Effector memory CD4-positive, alpha-beta T cell (primary cell): Measurements from ENCODE around the gene MACO1.
"Not testable (repeated sequence)": the region's sequence is repeated elsewhere in the genome, so short reads cannot be mapped to it uniquely, and the experiment has no call there.

Source experiments
- DNase-seq, 3 donors: peaks; one replicate each; pipeline ENCODE4 v3.0.0-alpha.2; 2020
- H3K27ac ChIP-seq: 2 replicates; pipeline ENCODE4 v1.7.0; 2013; ENCODE audit warnings: mild to moderate bottlenecking, low read length, moderate library complexity; ENCODE audit not compliant: insufficient read depth, poor library complexity, severe bottlenecking
- H3K27me3 ChIP-seq: replicated peaks from 2 replicates; pipeline ENCODE4 v1.7.0; 2013; ENCODE audit warnings: mild to moderate bottlenecking, low read length; ENCODE audit not compliant: insufficient read depth, control insufficient read depth, poor library complexity, severe bottlenecking
- H3K36me3 ChIP-seq: 2 replicates; pipeline ENCODE4 v1.7.0; 2013; ENCODE audit warnings: mild to moderate bottlenecking, low read length, moderate library complexity; ENCODE audit not compliant: control insufficient read depth, insufficient read depth
- H3K4me1 ChIP-seq: 2 replicates; pipeline ENCODE4 v1.7.0; 2013; ENCODE audit warnings: low read length, mild to moderate bottlenecking; ENCODE audit not compliant: control insufficient read depth, insufficient read depth, poor library complexity, severe bottlenecking
- H3K4me3 ChIP-seq: 2 replicates; pipeline ENCODE4 v1.7.0; 2013; ENCODE audit warnings: low read length, low read depth, mild to moderate bottlenecking; ENCODE audit not compliant: insufficient read depth, poor library complexity, severe bottlenecking
- H3K9me3 ChIP-seq: 2 replicates; pipeline ENCODE4 v1.7.0; 2013; ENCODE audit warnings: mild to moderate bottlenecking, low read length, moderate library complexity; ENCODE audit not compliant: control insufficient read depth
- total RNA-seq, 3 donors: gene quantifications; one replicate each; lab custom pipeline; 2026; lab: John Stamatoyannopoulos, UW

The MACO1 gene, protein sequence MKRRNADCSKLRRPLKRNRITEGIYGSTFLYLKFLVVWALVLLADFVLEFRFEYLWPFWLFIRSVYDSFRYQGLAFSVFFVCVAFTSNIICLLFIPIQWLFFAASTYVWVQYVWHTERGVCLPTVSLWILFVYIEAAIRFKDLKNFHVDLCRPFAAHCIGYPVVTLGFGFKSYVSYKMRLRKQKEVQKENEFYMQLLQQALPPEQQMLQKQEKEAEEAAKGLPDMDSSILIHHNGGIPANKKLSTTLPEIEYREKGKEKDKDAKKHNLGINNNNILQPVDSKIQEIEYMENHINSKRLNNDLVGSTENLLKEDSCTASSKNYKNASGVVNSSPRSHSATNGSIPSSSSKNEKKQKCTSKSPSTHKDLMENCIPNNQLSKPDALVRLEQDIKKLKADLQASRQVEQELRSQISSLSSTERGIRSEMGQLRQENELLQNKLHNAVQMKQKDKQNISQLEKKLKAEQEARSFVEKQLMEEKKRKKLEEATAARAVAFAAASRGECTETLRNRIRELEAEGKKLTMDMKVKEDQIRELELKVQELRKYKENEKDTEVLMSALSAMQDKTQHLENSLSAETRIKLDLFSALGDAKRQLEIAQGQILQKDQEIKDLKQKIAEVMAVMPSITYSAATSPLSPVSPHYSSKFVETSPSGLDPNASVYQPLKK
- total RNA-seq, result 41.3 to 46.5 (median 45.7) reads per million in 3 donors

DNA sequence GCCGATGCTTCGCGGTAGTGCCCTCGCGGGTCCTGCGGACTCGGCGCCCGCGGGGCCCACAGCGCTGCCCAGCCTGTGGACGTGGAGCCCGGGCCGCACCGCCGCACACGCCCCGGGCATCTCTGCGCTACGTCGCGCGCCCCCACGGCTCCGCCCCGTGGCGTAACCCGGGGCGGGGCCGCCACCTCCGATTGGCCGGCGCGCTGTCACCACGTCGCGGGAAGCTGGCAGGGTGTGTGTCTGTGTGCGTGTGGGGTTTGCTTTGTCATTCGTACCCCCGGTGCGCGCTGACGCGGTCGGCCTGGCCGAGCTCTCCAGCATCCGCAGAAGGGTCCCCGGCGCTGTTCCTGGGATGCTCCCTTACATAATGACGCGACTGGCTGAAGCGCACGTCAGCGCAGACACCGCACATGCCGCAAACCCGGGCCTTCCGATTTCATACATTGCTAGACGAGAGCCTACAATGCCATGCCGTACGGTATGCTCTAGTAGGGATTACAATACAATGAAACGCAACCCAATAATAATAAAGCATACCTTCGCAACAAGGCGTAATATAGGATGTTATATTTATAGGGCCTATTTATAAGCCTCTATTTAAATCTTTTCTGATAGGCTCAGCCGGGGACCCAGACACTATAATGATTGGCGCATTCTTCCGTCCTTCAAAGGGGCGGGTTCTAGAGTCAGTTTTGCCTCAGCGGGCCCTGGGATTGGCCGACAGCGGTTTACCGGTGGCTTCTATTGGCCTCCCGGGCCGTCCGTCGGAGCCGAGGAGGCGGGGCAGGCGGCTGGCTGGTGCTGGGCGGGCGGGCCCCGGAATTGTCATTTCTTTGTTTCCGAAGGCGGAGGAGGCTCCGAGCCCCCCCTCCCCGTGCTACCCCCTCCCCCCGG lies at the start of gene MACO1:
Gene MACO1, plus strand, starts transcription at position 825 of the 894 bp plus-strand sequence. CDS start 202 bp downstream, outside the sequence.
- H3K4me3 ChIP-seq, result peak within 1 kb of the TSS; percentile 81
- no peaks in the 10 kb centered on the region for H3K27me3 ChIP-seq
- peak within 1 kb of the TSS; percentile 98 for H3K27ac ChIP-seq
- H3K9me3 ChIP-seq, result no peaks in the 10 kb centered on the region
- H3K36me3 ChIP-seq, result no peaks in the 10 kb centered on the region
- peaks cover 7% of the 10 kb centered on the region for H3K4me1 ChIP-seq
- DNase-seq, result peak; percentile 92 to 96 (median 95)

DNA sequence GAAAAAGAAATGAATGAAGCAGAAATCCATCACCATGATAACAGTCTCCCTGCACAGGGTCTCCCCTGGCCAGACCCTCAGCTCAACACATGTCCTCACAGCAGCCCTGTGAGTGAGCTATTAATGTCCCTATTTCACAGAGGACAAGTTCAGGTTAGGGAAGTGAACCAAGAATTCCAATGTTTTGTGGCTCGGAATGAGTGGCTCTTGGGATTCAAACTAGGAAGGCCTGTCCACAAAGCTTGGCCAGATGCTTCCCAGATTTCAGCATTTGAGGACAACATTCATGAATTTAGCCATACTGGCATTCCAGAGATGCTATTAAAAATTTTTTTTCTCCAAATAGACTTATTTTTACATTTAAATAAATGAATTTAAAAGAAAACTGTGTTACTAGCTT lies 48.2 kb upstream of the MACO1 start:
- H3K9me3 ChIP-seq, H3K27me3 ChIP-seq, DNase-seq, H3K4me3 ChIP-seq, H3K4me1 ChIP-seq, H3K36me3 ChIP-seq, H3K27ac ChIP-seq: not testable (repeated sequence)

DNA sequence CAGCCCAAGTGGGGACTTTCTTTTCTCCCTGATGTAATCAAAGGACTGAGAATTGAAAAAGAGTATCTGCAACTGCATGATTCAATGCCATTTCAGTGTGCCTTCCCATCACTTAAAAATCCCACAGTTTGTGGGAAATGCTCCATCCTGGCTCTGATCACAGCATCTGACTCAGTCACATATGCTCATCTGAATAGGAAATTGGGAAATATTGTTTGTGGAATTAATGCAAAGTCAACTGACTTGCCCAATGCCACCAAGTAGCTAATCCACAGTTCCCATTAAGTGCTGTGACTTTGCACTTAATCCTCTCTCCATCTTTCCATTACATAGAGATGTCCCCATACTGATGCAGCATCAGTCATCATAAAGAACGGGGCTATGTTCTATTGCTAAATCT lies 47.6 kb upstream of the MACO1 start:
- H3K4me3 ChIP-seq, H3K36me3 ChIP-seq, H3K27ac ChIP-seq, H3K4me1 ChIP-seq, DNase-seq, H3K9me3 ChIP-seq, H3K27me3 ChIP-seq: not testable (repeated sequence)

DNA sequence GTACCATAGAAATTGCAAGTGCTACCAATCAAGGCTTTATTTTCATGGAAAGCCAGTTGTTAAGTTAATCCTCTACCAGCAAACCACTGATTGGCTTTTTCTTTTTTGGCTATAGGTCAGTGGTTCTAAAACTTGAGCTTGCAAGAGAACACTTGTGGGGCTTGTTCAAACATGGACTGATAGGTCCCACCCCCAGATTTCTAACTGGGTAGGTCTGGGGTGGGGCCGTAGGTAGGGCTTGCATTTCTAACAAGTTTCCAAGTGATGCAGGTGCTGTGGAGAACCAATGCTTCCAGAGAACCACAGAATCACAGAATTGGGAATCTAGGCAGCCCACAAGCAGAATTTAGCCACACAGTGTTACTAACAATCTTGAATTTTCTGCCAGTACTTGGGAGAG lies 46.8 kb upstream of the MACO1 start:
- not testable (repeated sequence) for H3K27me3 ChIP-seq, H3K4me1 ChIP-seq, H3K27ac ChIP-seq, DNase-seq, H3K36me3 ChIP-seq, H3K4me3 ChIP-seq, H3K9me3 ChIP-seq

DNA sequence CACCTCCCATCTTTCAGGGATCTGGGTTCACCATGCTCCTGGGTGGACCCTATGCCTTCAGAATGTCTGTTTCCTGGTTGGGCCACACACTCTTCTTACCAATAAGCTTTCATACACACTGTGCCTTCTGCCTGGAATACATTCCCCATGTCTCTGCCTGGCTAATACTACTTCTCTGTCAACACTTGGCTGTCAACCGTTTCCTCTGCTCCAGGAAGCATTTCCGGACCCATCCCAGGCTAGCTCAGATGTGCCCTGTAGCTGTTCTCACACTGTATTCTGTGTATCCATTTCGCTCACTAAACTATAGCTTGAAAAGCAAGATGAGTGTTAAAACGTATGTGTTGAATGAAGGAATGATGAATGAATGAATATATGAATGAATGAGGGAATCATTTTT lies 43.6 kb upstream of the MACO1 start:
- H3K27ac ChIP-seq, DNase-seq, H3K27me3 ChIP-seq, H3K9me3 ChIP-seq, H3K4me3 ChIP-seq, H3K4me1 ChIP-seq, H3K36me3 ChIP-seq: not testable (repeated sequence)

DNA sequence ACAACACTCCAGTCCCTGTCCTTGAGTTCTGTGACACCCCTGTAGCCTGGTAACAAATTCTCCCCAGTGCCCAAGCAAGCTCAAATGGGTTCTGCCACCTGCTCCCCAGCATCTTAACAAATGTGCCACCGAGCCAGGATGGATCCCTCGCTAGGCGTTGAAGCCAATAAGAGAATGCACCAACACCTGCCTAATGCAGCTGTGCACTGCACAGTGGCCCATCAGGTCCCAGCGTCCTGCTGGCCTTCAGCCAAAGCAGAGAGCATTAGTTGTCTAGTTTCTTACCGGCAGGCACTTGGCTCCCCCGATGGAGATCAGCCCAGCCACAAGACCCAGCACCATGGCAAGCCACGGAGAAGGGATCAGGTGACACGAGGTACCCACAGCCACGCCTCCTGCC lies 42.0 kb upstream of the MACO1 start:
- not testable (repeated sequence) for H3K4me1 ChIP-seq, H3K4me3 ChIP-seq, H3K27ac ChIP-seq, H3K36me3 ChIP-seq, H3K27me3 ChIP-seq, H3K9me3 ChIP-seq, DNase-seq

DNA sequence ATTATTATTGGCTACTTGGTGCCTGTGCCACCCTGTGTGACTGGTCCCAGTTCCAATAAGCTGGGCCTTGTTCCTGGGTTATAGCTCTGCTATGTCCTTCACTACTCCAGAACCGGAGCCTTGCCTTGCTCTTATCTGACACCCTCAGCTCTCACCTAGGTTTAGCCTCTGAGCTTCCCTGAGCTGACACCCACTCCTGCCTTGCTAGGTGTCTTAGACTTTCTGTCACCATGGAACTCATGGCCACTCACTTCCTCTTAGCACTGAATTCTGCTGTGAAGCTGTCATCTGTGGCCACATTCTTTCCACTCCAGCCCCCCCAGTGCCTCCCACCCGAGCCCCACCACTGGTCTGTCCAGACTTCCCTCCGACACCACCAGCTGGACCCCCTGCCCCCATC lies 41.0 kb upstream of the MACO1 start:
- DNase-seq, H3K27me3 ChIP-seq, H3K4me1 ChIP-seq, H3K4me3 ChIP-seq, H3K9me3 ChIP-seq, H3K36me3 ChIP-seq, H3K27ac ChIP-seq: not testable (repeated sequence)

DNA sequence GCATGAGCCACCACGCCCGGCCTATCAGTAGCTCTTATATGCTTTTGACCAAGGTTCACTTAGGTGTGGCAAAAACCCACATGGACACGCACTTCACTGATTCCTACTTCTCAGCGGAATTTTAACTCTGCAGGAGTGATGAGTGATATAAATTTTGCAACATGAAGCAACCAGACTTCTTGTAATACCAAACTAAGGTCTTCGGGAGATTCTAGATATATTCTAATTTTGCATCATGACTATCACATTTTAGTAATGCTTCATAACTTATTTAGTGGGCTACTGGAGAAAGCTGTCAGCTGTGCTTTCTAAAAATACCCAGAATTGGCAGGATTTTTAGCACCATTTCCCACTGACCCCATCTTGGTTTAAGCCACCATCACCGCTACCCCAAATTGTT lies 37.9 kb upstream of the MACO1 start:
- no peaks in the 10 kb centered on the region for H3K27me3 ChIP-seq
- H3K9me3 ChIP-seq, result no peaks in the 10 kb centered on the region
- no peaks in the 10 kb centered on the region for H3K4me1 ChIP-seq
- H3K36me3 ChIP-seq, result no peaks in the 10 kb centered on the region
- no peak for DNase-seq
- no peak overlapping the region for H3K4me3 ChIP-seq
- H3K27ac ChIP-seq, result no peak overlapping the region

DNA sequence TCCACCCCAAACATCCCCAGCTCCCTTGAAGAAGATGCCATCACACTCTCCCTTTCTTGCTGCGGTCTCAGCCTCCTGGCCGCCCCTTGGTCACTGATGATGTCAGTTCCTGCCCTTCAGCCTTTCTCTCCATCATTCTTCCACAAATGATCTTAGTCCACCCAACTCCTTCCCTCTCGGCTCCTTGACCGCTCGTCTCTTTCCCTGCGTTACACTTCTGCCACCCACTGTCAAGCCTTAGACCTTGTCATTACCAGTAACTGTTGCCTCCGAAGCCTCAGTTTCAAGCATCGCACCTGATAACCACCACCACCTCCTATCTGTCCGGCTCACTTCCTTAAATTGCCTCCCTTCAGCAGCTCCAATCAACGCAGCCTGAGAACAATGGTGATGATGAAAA lies 33.1 kb upstream of the MACO1 start:
- H3K36me3 ChIP-seq, H3K27me3 ChIP-seq, H3K9me3 ChIP-seq, DNase-seq, H3K27ac ChIP-seq, H3K4me3 ChIP-seq, H3K4me1 ChIP-seq: not testable (repeated sequence)

DNA sequence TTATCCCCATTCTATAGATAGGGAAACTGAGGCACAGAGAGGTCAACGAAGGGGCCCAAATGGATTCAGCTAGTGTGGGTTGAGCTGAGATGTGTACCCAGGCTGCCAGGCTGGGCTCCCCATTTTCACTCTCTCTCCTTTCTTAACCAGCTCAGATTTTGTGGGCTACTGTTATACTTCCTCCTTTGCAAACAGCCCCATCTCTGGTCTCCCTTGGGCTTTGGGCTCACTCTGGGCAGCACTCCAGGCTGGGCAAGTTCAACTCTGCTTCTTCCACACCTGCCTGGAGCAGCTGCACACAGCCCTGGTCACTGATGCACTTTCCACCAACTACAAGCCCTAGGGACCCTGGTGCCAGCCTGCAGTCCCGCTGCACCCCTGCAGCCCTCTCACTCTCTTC lies 32.6 kb upstream of the MACO1 start:
- H3K27ac ChIP-seq, H3K4me1 ChIP-seq, H3K4me3 ChIP-seq, DNase-seq, H3K27me3 ChIP-seq, H3K9me3 ChIP-seq, H3K36me3 ChIP-seq: not testable (repeated sequence)
